HS-5 (cell line): ENCODE data around the gene FANCD2.
"Not testable (repeated sequence)": the region's sequence is repeated elsewhere in the genome, so short reads cannot be mapped to it uniquely, and the experiment has no call there.

Experiments used
- DNase-seq: peaks from one replicate; pipeline ENCODE4 v3.0.0-alpha.2; 2012; ENCODE audit warnings: low read depth

FANCD2 gene

DNA sequence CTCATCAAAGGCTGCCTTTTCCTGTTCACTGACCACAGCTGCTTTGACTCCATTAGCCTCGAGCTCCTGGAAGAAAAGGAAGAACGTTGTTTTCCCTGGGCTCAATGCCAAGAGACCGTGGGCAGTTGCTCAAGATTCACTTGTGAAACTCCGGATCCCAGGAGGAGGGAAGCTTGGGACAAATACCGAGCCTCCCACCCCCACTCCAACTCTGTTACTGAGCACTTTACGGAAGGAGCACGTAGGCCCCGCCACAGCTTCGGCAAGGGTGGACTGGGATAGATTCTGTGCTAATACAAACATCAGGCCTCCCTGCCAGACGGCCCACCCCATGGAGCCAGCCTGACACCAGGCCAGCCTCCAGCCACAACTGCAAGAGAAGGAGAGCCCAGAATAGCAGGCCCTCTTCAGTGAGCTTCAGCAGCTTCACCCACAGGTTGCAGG is 10.8 kb upstream of the FANCD2 start:
- peak; percentile 72 for DNase-seq

DNA sequence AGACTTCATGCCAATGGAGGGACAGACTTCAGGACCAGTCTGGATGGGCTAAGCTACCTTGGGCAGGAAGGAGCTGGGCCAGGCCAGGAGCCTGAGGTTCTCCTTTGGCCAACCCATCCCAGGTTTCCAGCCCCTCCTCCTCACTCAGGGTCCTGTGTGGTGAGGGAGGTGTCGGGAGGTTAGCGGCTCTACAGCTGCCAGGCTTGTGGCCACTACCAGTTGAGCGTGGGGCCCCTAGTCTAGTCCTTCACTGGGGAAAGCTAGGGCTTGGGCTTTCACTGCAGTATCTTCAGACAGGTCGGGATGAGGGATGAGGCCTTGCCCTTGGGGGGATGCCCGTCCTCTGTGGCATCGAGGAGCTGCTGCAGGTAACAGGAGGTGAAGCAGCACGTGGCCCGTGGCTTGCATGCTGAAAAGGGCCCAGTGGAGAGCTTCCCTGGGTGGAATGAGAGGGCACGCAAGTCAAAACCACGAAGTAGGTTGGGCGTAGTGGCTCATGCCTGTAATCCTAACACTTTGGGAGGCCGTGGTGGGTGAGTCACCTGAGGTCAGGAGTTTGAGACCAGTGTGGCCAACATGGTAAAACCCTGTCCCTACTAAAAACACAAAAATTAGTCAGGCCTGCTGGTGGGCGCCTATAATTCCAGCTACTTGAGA is 8.5 kb upstream of the FANCD2 start:
- DNase-seq = peak; percentile 55

DNA sequence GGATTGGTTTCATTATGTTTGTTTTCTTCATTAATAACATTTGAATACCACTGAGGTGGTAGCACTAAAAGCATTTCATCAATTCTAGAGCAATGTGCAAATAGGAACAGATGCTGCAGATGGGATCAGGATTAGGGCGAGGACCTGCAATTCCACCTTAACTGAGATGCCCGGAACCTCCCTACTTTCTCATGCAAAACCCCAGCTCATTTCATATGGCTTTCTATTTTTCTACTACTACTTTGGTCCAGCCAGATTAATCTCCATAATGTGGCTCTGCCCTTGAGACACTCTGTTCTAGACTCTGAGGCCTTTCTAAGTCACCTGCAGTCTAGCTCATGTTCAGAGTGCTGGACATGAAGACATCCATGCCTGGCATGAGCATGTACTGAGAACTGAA is 7.4 kb upstream of the FANCD2 start:
- not testable (repeated sequence) for DNase-seq

DNA sequence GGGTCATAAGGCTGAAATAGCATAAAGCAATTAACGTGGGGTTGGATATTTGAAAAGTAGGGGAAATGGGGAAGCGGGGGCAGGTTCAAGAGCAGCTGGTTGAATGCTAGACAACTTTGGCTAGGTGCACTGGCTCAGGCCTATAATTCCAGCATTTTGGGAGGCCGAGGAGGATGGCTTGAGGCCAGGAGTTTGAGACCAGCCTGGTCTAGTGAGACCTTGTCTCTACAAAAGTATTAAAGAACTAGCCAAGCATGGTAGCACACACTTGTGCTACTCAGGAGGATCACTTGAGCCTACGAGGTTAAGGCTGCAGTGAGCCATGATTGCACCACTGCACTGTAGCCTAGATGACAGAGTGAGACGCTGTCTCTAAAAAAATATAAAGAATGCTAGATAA is 6.9 kb upstream of the FANCD2 start:
- DNase-seq = no peak

DNA sequence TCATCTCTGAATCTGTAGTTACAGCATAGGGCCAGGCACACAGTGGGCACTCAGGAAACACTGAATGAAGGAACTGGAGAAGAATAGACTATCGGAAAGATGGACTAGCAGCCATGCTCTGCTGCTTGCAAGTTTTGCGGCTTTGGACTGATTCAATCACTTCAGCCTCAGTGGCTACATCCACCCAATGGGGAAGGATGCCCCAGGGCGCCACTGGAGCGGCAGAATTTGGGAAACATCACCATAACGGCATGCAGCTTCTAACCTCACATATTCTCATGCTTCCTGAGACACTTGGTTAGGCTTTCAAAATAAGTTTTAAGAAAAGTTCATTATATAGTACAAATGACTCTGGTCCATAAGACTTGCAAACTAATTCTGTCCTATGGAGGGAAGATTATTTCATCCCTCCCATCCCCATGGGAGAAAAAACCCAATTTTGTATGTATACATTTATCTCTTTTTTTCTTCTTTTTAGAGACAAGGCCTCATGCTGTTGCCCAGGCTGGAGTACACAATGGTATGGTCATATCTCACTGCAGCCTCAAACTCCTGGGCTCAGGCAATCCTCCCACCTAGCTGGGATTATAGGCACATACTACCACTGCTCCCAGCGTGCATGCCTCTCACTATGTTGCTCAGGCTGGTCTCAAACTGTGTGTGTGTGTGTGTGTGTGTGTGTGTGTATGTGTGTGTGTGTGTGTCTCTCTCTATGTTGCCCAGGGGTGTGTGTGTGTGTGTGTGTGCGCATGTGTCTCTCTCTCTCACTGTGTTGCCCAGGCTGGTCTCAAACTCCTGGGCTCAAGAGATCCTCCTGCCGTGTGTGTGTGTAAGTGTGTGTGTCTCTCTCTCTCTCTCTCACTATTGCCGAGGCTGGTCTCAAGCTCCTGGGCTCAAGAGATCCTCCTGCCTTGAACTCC is 4.1 kb upstream of the FANCD2 start:
- no peak for DNase-seq

DNA sequence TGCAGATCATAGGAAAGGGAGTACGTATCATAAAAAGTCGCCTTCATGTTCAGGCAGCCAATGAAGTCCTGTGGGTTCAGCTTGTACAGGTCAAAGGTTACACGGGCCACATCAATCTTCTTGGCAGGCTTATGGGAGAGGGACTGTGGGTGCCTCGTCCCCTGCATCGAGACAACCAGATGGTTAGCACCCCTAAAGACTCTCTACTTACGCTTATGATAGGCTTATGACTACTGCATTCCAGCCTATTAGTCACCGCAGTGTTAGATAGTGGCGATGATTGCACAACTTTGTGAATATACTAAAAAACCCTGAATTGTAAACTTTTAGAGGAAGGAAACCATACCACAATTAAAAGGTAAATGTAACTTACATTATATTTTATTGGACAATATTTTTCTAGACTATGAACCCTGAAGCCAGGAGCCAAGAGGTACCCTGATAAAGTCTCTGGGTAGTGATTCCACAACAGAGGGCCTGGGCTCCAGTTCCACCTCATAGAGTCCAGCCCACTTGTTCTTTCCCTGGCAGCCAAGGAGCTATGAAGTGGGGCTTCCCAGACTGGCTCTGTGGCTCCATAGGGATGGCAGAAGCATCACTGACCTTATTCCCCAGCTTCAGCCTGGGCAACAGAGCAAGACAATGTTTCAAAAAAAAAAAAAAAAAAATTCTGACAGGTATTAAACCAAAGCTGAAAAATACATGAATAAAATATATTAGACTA is 2.5 kb upstream of the FANCD2 start:
- DNase-seq = peak; percentile 82

DNA sequence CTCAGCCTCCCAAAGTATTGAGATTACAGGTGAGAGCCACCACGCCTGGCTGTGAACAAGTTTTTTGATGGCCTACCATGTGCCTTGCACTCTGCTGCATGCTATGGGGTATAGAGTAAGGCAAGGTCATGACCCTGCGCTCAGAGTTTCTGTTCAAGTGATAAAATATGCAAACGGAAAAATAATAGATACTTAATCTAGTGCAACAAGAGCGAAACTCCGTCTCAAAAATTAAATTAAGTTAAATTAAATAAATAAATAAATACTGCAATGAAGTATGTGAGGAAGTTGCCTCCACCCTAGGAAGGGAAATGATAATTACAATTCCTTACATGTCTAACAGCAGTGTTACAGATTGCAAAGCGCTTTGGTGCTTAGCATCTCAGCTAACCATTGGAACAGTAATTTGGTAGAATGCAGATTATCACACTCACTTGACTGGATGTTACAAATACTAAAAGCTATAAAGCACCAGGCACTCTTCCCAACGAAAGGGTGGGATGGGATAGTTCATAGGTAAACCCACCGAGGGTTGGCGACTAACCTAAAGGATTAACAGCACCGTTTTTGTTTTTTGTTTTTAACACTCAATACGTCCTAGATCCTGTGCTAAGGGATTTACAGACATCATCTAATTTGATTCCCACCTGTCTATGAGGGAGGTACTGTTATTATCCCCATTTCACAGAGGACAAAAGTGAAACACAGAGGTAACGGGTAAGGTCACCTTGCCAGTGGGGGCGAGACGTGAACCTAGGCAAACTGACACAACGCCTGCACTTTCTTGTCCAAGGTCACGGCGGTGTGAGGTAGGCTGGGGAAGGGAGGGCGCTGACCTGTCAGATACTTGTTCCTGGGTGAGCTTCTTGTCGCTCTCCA is 793 bp upstream of the FANCD2 start:
- no peak for DNase-seq

DNA sequence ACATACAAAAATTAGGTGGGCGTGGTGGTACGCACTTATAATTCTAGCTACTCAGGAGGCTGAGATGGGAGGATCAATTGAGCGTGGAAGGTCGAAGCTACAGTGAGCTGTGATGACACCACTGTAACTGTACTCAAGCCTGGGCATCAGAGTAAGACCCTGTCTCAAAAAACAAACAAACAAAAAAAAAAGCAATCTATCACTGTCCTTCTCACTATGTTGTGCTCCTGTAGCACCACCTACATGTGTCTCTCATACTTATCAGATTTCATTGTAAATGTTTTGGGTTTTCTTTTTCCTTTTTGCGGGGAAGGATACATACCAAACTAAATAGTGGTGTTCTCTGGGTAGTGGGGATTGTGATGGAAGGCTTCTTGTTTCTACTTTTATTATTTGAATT is 14.8 kb downstream of the FANCD2 start:
- no peak for DNase-seq

DNA sequence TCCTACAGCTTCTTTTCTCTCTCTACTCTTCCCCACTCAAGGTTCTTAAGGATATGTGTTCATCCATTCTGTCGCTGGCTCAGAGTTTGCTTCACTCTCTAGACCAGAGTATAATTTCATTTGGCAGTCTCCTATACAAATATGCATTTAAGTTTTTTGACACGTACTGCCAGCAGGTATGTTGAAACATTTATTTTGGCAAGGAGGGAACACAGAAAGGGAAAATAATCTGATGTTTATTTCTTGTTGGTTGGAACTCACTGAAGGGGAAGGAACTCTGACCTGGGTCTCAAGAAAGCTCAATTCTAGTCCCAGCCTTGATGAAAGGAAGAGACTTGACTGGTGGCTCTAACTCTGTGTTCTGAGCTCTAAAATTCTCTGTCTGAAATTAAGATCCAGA is 21.6 kb downstream of the FANCD2 start:
- DNase-seq = no peak

DNA sequence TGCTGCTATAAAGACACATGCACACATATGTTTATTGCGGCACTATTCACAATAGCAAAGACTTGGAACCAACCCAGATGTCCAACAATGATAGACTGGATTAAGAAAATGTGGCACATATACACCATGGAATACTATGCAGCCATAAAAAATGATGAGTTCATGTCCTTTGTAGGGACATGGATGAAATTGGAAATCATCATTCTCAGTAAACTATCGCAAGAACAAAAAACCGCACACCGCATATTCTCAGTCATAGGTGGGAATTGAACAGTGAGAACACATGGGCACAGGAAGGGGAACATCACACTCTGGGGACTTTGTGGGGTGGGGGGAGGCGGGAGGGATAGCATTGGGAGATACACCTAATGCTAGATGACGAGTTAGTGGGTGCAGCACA is 26.8 kb downstream of the FANCD2 start:
- DNase-seq = not testable (repeated sequence)

DNA sequence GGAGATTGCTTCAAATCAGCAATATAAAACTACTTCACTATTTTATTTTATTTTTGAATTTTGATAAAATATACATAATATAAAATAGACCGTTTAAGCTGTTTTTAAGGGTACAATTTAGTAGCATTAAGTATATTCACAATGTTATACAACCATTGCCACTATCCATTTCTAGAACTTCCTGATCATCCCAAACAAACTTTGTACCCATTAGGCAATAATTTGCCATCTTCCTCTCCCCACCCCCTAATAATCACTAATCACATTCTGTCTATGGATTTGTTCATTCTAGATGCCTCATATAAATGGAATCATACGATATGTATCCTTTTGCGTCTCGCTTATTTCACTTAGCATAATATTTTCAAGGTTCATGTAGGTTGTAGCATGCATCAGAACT is 28.9 kb downstream of the FANCD2 start:
- no peak for DNase-seq

DNA sequence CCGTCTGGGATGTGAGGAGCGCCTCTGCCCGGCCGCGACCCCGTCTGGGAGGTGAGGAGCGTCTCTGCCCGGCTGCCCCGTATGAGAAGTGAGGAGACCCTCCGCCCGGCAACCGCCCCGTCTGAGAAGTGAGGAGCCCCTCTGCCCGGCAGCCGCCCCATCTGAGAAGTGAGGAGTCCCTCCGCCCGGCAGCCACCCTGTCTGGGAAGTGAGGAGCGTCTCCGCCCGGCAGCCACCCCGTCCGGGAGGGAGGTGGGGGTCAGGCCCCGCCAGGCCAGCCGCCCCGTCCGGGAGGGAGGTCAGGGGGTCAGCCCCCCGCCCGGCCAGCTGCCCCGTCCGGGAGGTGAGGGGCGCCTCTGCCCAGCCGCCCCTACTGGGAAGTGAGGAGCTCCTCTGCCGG is 43.8 kb downstream of the FANCD2 start:
- DNase-seq = not testable (repeated sequence)

DNA sequence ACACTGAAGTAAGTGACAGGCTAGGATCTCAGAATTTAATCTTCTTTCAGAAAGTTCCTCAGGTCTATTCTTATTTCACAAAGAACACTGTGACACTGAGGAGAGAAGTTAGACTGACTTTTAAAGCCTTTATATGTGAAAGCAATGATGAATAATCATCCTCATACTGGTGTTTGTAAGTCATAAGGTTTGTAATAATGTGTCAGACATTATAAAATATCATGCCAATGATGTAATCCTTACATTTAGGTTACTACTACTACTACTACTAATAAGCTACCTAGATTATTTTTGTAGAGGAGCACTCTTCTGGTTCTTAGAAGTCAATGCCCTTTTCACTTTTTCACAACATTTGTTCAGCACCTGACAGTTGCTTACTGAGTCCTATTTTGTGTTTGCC is 48.4 kb downstream of the FANCD2 start:
- peak; percentile 13 for DNase-seq

DNA sequence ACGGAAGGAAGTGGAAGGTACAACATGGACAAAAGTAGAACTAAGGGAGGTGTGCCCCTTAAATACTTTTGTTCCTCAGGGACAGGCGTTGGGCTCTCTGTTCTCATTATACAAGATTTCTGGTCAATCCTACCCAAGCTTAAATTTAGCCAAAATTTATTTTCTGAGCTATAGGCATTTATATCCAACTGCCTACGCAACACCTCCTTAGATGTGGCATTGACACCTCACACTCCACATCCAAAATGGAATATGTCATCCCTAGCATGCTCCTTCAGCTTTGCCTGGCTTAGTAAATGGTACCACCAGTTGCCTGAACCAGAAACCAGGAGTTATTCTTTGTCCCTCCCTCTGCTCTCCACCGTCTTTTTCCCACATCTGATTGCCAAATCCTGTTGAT is 55.6 kb downstream of the FANCD2 start:
- DNase-seq = no peak

DNA sequence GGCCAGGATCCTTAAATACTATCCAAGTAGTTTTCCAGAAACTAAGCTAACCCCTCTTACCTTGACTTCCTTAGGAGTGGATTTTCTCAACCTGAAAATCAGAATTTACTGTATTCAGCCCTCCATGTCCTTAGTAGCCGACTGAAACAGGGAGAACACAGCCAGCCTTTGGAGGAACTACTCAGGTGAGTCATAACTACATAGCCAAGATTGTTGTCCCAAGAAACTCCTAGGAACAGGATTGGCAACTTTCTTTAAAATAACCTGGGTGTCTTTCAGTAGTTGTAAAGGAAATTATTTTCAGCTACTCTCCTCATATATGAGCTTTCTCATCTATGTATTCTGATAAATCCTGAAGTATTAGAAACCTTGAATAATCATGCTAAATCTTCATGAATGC is 59.5 kb downstream of the FANCD2 start:
- no peak for DNase-seq

DNA sequence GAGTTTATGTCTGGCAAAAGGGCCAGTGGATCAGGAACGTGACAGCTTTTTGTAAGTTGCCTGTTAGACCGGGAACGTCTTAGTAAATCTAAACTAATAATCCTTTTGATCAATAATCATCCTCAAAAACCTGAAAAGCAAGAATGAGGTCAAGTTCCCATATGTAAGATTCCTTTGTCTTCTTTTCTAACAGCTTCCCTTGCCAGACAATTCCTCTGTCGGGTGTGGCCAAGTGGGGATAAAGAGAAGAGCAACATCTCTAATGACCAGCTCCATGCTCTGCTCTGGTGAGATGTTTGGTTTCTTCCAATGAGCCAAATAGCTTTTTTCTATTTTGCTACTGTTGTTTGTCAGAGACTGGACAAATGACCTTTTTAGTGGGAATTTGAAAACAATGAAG is 62.0 kb downstream of the FANCD2 start:
- no peak for DNase-seq

DNA sequence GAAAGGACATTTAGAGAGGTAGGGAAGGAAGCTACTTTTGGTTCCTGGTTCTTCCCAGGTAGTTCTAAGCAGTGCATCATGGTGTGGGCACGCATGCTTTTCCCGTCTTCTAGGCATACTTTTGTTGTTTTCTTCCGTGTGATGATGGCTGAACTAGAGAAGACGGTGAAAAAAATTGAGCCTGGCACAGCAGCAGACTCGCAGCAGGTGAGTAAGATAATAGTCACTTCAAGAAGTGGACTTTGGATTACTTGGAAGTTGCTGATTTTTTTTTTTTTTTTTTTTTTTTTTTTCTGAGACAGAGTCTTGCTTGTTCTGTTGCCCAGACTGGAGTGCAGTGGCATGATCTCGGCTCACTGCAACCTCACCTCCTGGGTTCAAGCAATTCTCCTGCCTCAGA is 63.9 kb downstream of the FANCD2 start:
- no peak for DNase-seq

DNA sequence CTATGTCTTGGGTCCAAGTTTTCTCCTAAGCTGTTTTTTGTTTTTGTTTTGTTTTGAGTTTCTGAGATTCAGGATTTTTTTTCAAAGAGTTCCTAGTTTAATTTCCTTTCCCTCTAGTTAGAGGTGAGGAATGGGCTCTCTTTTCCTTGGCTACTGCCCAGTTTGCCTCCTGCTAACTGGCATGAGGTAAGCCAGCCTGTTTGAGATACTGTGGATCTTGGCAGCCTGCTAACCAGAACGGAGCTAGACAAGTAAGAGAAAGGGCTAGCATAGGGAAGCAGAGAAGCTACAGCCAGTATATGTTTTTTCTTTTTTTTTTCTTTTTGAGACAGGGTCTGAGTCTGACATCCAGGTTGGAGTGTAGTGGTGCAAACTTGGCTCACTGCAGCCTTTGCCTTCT is 64.5 kb downstream of the FANCD2 start:
- not testable (repeated sequence) for DNase-seq

DNA sequence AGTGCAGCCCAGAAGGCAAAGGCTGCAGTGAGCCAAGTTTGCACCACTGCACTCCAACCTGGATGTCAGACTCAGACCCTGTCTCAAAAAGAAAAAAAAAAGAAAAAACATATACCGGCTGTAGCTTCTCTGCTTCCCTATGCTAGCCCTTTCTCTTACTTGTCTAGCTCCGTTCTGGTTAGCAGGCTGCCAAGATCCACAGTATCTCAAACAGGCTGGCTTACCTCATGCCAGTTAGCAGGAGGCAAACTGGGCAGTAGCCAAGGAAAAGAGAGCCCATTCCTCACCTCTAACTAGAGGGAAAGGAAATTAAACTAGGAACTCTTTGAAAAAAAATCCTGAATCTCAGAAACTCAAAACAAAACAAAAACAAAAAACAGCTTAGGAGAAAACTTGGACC is 65.2 kb downstream of the FANCD2 start:
- DNase-seq = not testable (repeated sequence)

DNA sequence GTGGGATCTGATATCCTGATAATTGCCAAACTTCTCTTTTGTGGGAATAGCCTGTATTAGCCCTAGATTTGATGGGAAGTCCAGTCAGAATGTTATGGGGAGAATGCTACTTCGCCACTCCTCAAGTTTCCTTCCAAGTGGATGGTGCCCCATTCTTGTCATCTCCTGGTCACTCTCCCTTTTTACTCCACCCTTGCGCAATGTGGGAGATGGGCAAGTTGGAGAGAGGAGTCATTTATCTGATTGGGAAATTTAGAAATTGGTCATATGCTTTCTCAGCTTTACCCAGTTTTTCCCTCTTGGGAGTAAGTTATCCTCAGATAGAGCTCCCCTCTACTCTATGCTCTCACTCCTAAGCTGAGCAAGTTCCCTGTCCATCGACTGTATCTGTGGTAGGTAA is 67.4 kb downstream of the FANCD2 start:
- DNase-seq = no peak

DNA sequence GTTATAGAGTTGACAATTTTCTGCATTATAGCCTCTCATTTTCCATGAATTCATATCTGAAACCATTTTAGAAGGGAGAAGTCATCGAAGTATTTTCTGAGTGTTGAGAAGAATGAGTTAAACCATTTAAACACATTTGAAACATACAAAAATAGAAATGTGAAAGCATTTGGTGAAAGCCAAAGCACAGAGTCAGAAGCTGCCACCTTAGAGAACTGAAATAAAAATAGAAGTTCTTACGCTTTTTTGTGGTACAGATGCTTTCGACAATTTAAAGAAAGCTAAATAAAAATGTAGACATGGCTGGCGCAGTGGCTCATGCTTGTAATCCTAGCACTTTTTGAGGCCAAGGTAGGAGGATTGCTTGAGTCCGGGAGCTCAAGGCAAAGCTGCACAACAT is 72.8 kb downstream of the FANCD2 start:
- DNase-seq = no peak

DNA sequence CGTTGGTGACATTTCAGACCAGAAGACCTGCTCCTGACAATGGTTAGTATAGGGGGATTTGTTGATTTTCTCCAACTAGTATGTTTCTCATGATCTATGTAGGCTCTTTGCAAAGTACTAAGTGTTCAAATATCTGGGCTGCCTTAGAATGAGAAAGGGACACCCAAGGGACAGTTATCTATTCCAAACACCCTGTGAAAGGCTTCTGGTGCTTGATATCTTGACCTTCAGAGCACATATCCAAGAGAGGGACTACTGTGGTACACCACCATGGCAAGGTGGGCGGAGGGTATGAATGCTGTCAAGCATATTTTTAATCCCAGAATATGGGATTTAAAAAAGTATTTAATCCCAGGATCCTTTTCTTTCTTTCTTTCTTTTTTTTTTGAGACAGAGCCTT is 80.7 kb downstream of the FANCD2 start:
- no peak for DNase-seq
